ENCODE measurements around the gene TMEM132D.

TMEM132D gene

GRCh38 chr12:129073157-129073915 is 830.5 kb downstream of the TMEM132D start:
- ChIA-PET POLR2A (no interaction called here), CTCF (no interaction called here)
- Histone ChIP-seq H3K4me3 (ENCODE audit: low read depth, low read length) (no peak overlapping the region), H3K9me3 (ENCODE audit: control insufficient read depth, insufficient read depth, low read depth, low read length) (no peaks in the 10 kb centered on the region), H3K27ac (ENCODE audit: extremely low read depth, low read depth, low read length) (no peak overlapping the region), H3K36me3 (ENCODE audit: control insufficient read depth in 2 of 2, insufficient read depth in 1 of 2, low read length in 2 of 2) (no peaks in the 10 kb centered on the region), H3K4me1 (ENCODE audit: control insufficient read depth, insufficient read depth, low read length) (no peaks in the 10 kb centered on the region)
- TF ChIP-seq ZNF830 (tag by site-specific recombination; IDR thresholded peaks at IDR 0.05; ENCODE audit: low read depth) (no peak), WT1 (tag by site-specific recombination; IDR thresholded peaks at IDR 0.05) (no peak)

GRCh38 chr12:129071362-129071761 is 832.5 kb downstream of the TMEM132D start:
- H3K27ac ChIP-seq (ENCODE audit: extremely low read depth, low read depth, low read length) = no peak overlapping the region
- H3K36me3 ChIP-seq (ENCODE audit: control insufficient read depth in 2 of 2, insufficient read depth in 1 of 2, low read length in 2 of 2) = no peaks in the 10 kb centered on the region
- ChIA-PET CTCF (no interaction called here), POLR2A (no interaction called here)
- H3K4me3 ChIP-seq (ENCODE audit: low read depth, low read length) = no peak overlapping the region
- TF ChIP-seq ZNF473 (tag by site-specific recombination; IDR thresholded peaks at IDR 0.05) (no peak), ZNF133 (tag by site-specific recombination; IDR thresholded peaks at IDR 0.05) (no peak), ZFP41 (tag by site-specific recombination; IDR thresholded peaks at IDR 0.05; ENCODE audit: borderline replicate concordance) (no peak), ZEB2 (tag by site-specific recombination; IDR thresholded peaks at IDR 0.05) (no peak), ZNF394 (tag by site-specific recombination; IDR thresholded peaks at IDR 0.05; ENCODE audit: borderline replicate concordance) (no peak), SP2 (tag by site-specific recombination; IDR thresholded peaks at IDR 0.05) (no peak), GLI2 (tag by site-specific recombination; IDR thresholded peaks at IDR 0.05; ENCODE audit: borderline replicate concordance, low read depth) (no peak), ZSCAN30 (tag by site-specific recombination; IDR thresholded peaks at IDR 0.05) (no peak), PRDM6 (tag by site-specific recombination; IDR thresholded peaks at IDR 0.05) (no peak)
- no peaks in the 10 kb centered on the region for H3K4me1 ChIP-seq (ENCODE audit: control insufficient read depth, insufficient read depth, low read length)
- H3K9me3 ChIP-seq (ENCODE audit: control insufficient read depth, insufficient read depth, low read depth, low read length) = no peaks in the 10 kb centered on the region

- H3K9me3 ChIP-seq (ENCODE audit: control insufficient read depth, insufficient read depth, low read depth, low read length) = no peaks in the 10 kb centered on the region
- H3K36me3 ChIP-seq (ENCODE audit: control insufficient read depth in 2 of 2, insufficient read depth in 1 of 2, low read length in 2 of 2) = no peaks in the 10 kb centered on the region
- H3K4me3 ChIP-seq (ENCODE audit: low read depth, low read length) = no peak overlapping the region
- no peak for TF ChIP-seq ZSCAN5A (tag by site-specific recombination; IDR thresholded peaks at IDR 0.05)
- no peak for TF ChIP-seq ZNF423 (tag by site-specific recombination; IDR thresholded peaks at IDR 0.05)
- no peak for TF ChIP-seq ZNF132 (tag by site-specific recombination; IDR thresholded peaks at IDR 0.05; ENCODE audit: borderline replicate concordance)
- no peak for TF ChIP-seq ZNF670 (tag by site-specific recombination; IDR thresholded peaks at IDR 0.05; ENCODE audit: low read depth)
- TF ChIP-seq ZNF184 (tag by site-specific recombination; IDR thresholded peaks at IDR 0.05) = no peak
- TF ChIP-seq ZNF510 (tag by site-specific recombination; IDR thresholded peaks at IDR 0.05; ENCODE audit: insufficient replicate concordance) = no peak
- no peak for TF ChIP-seq ZBTB6 (tag by site-specific recombination; IDR thresholded peaks at IDR 0.05)
- no peak for TF ChIP-seq ZNF398 (tag by site-specific recombination; IDR thresholded peaks at IDR 0.05)
- no peak for TF ChIP-seq ZNF157 (tag by site-specific recombination; IDR thresholded peaks at IDR 0.05)
- no peak for TF ChIP-seq ZNF768 (tag by site-specific recombination; IDR thresholded peaks at IDR 0.05)
- TF ChIP-seq CTCF (tag by site-specific recombination; IDR thresholded peaks at IDR 0.05) = no peak
- TF ChIP-seq ZNF239 (tag by site-specific recombination; IDR thresholded peaks at IDR 0.05) = no peak
- TF ChIP-seq ZNF548 (tag by site-specific recombination; IDR thresholded peaks at IDR 0.05) = no peak
- no peak for TF ChIP-seq ZSCAN16 (tag by site-specific recombination; IDR thresholded peaks at IDR 0.05)
- POLR2A ChIA-PET = no interaction called here
- no peak overlapping the region for H3K27ac ChIP-seq (ENCODE audit: extremely low read depth, low read depth, low read length)
- CTCF ChIA-PET = no interaction called here
- no peaks in the 10 kb centered on the region for H3K4me1 ChIP-seq (ENCODE audit: control insufficient read depth, insufficient read depth, low read length)
Measured at GRCh38 chr12:129069886-129070285, 833.9 kb downstream of the TMEM132D start.

Measured in HEK293 (cell line).